HEK293 (cell line): ENCODE measurements around the gene SCAF1.
A peak's percentile ranks its signal among the peaks of the same experiment; 100 is the strongest.

Experiments used
- GLI4 ChIP-seq: fragments of 450-650 bp; formaldehyde crosslinking; IDR thresholded peaks from 2 replicates; pipeline ENCODE4 v1.5.1; 2016; ENCODE audit warnings: missing biosample characterization, missing genetic modification characterization
- KLF8 ChIP-seq: fragments of 450-650 bp; formaldehyde crosslinking; IDR thresholded peaks from 2 replicates; pipeline ENCODE4 v1.5.1; 2016; ENCODE audit warnings: missing biosample characterization, missing genetic modification characterization
- KLF9 ChIP-seq: fragments of 450-650 bp; formaldehyde crosslinking; IDR thresholded peaks from 2 replicates; pipeline ENCODE4 v1.5.1; 2016; ENCODE audit warnings: missing biosample characterization, missing genetic modification characterization, low read depth
- MEIS1 ChIP-seq: sonication (generic); formaldehyde crosslinking; IDR thresholded peaks from 2 replicates; pipeline ENCODE4 v1.8.1; 2022; ENCODE audit warnings: missing genetic modification reagents, mild to moderate bottlenecking, borderline replicate concordance
- RBAK ChIP-seq: fragments of 450-650 bp; formaldehyde crosslinking; IDR thresholded peaks from 2 replicates; pipeline ENCODE4 v1.5.1; 2016; ENCODE audit warnings: missing biosample characterization, missing genetic modification characterization
- TRIM28 ChIP-seq: IDR thresholded peaks from 2 replicates; pipeline ENCODE4 v1.6.1; 2011; ENCODE audit warnings: low read length, control low read depth, borderline replicate concordance
- YY1 ChIP-seq: fragments of 450-650 bp; formaldehyde crosslinking; IDR thresholded peaks from 2 replicates; pipeline ENCODE4 v1.5.1; 2018; ENCODE audit warnings: missing biosample characterization, missing genetic modification characterization
- YY2 ChIP-seq: fragments of 450-650 bp; formaldehyde crosslinking; IDR thresholded peaks from 2 replicates; pipeline ENCODE4 v1.5.1; 2016; ENCODE audit warnings: missing biosample characterization, missing genetic modification characterization
- ZBTB17 ChIP-seq: fragments of 450-650 bp; formaldehyde crosslinking; IDR thresholded peaks from 2 replicates; pipeline ENCODE4 v1.5.1; 2016; ENCODE audit warnings: missing biosample characterization, missing genetic modification characterization
- ZNF10 ChIP-seq: fragments of 450-650 bp; formaldehyde crosslinking; IDR thresholded peaks from 2 replicates; pipeline ENCODE4 v1.5.1; 2017; ENCODE audit warnings: missing biosample characterization, missing genetic modification characterization
- ZNF112 ChIP-seq: fragments of 450-650 bp; formaldehyde crosslinking; IDR thresholded peaks from 2 replicates; pipeline ENCODE4 v1.5.0; 2017; ENCODE audit warnings: missing biosample characterization, missing genetic modification characterization
- ZNF23 ChIP-seq: fragments of 450-650 bp; formaldehyde crosslinking; IDR thresholded peaks from 2 replicates; pipeline ENCODE4 v1.5.1; 2016; ENCODE audit warnings: missing biosample characterization, missing genetic modification characterization, borderline replicate concordance
- ZNF24 ChIP-seq: fragments of 450-650 bp; formaldehyde crosslinking; IDR thresholded peaks from 2 replicates; pipeline ENCODE4 v1.5.1; 2016; ENCODE audit warnings: missing biosample characterization, missing genetic modification characterization
- ZNF335 ChIP-seq: fragments of 450-650 bp; formaldehyde crosslinking; conservative IDR thresholded peaks from 2 replicates; pipeline ENCODE4 v1.5.1; 2016; ENCODE audit warnings: missing biosample characterization, missing genetic modification characterization
- ZNF394 ChIP-seq: fragments of 450-650 bp; formaldehyde crosslinking; IDR thresholded peaks from 2 replicates; pipeline ENCODE4 v1.5.1; 2016; ENCODE audit warnings: missing biosample characterization, missing genetic modification characterization, mild to moderate bottlenecking, moderate library complexity, borderline replicate concordance
- ZNF404 ChIP-seq: fragments of 450-650 bp; formaldehyde crosslinking; IDR thresholded peaks from 2 replicates; pipeline ENCODE4 v1.5.1; 2017; ENCODE audit warnings: missing biosample characterization, missing genetic modification characterization
- ZNF548 ChIP-seq: fragments of 450-650 bp; formaldehyde crosslinking; IDR thresholded peaks from 2 replicates; pipeline ENCODE4 v1.5.1; 2016; ENCODE audit warnings: missing biosample characterization, missing genetic modification characterization
- ZNF571 ChIP-seq: fragments of 450-650 bp; formaldehyde crosslinking; IDR thresholded peaks from 2 replicates; pipeline ENCODE4 v1.5.0; 2017; ENCODE audit warnings: missing biosample characterization, missing genetic modification characterization
- ZNF596 ChIP-seq: fragments of 450-650 bp; IDR thresholded peaks from 2 replicates; pipeline ENCODE4 v1.5.0; 2018; ENCODE audit warnings: missing biosample characterization, mild to moderate bottlenecking, missing genetic modification characterization, moderate library complexity
- ZNF621 ChIP-seq: fragments of 450-650 bp; formaldehyde crosslinking; IDR thresholded peaks from 2 replicates; pipeline ENCODE4 v1.5.1; 2017; ENCODE audit warnings: missing biosample characterization, missing genetic modification characterization
- ZNF626 ChIP-seq: fragments of 450-650 bp; sonication (Bioruptor Pico); formaldehyde crosslinking; IDR thresholded peaks from 2 replicates; pipeline ENCODE4 v1.5.1; 2018; ENCODE audit warnings: missing biosample characterization, missing genetic modification characterization, inconsistent platforms
- ZNF658 ChIP-seq: fragments of 450-650 bp; formaldehyde crosslinking; IDR thresholded peaks from 2 replicates; pipeline ENCODE4; 2016; ENCODE audit warnings: missing biosample characterization, missing genetic modification characterization
- ZNF670 ChIP-seq: fragments of 450-650 bp; formaldehyde crosslinking; IDR thresholded peaks from 2 replicates; pipeline ENCODE4 v1.5.1; 2016; ENCODE audit warnings: missing biosample characterization, missing genetic modification characterization, low read depth
- ZNF777 ChIP-seq: fragments of 450-650 bp; formaldehyde crosslinking; IDR thresholded peaks from 2 replicates; pipeline ENCODE4 v1.5.1; 2017; ENCODE audit warnings: missing biosample characterization, missing genetic modification characterization, borderline replicate concordance
- ZNF791 ChIP-seq: fragments of 450-650 bp; formaldehyde crosslinking; IDR thresholded peaks from 2 replicates; pipeline ENCODE4 v1.5.1; 2016; ENCODE audit warnings: missing biosample characterization, missing genetic modification characterization
- TF ChIP-seq, protein P1 (sequence below): fragments of 450-650 bp; formaldehyde crosslinking; IDR thresholded peaks from 2 replicates; pipeline ENCODE4 v1.5.1; 2016; ENCODE audit warnings: missing biosample characterization, missing genetic modification characterization
- TF ChIP-seq, protein P2 (sequence below): fragments of 450-650 bp; IDR thresholded peaks from 2 replicates; pipeline ENCODE4 v1.5.1; 2018; ENCODE audit warnings: missing biosample characterization, missing genetic modification characterization
- TF ChIP-seq, protein P3 (sequence below): fragments of 450-650 bp; formaldehyde crosslinking; IDR thresholded peaks from 2 replicates; pipeline ENCODE4 v1.5.1; 2016; ENCODE audit warnings: missing biosample characterization, missing genetic modification characterization
- TF ChIP-seq, protein P4 (sequence below): fragments of 450-650 bp; formaldehyde crosslinking; IDR thresholded peaks from 2 replicates; pipeline ENCODE4 v1.5.1; 2016; ENCODE audit warnings: missing biosample characterization, missing genetic modification characterization
- TF ChIP-seq, protein P5 (sequence below): fragments of 450-650 bp; formaldehyde crosslinking; IDR thresholded peaks from 2 replicates; pipeline ENCODE4 v1.5.1; 2016; ENCODE audit warnings: missing biosample characterization, missing genetic modification characterization, borderline replicate concordance
- TF ChIP-seq, protein P6 (sequence below): fragments of 450-650 bp; formaldehyde crosslinking; IDR thresholded peaks from 2 replicates; pipeline ENCODE4 v1.5.1; 2016; ENCODE audit warnings: missing biosample characterization, missing genetic modification characterization
- TF ChIP-seq, protein P7 (sequence below): fragments of 450-650 bp; formaldehyde crosslinking; IDR thresholded peaks from 2 replicates; pipeline ENCODE4 v1.5.1; 2016; ENCODE audit warnings: missing biosample characterization, missing genetic modification characterization

SCAF1 gene

DNA sequence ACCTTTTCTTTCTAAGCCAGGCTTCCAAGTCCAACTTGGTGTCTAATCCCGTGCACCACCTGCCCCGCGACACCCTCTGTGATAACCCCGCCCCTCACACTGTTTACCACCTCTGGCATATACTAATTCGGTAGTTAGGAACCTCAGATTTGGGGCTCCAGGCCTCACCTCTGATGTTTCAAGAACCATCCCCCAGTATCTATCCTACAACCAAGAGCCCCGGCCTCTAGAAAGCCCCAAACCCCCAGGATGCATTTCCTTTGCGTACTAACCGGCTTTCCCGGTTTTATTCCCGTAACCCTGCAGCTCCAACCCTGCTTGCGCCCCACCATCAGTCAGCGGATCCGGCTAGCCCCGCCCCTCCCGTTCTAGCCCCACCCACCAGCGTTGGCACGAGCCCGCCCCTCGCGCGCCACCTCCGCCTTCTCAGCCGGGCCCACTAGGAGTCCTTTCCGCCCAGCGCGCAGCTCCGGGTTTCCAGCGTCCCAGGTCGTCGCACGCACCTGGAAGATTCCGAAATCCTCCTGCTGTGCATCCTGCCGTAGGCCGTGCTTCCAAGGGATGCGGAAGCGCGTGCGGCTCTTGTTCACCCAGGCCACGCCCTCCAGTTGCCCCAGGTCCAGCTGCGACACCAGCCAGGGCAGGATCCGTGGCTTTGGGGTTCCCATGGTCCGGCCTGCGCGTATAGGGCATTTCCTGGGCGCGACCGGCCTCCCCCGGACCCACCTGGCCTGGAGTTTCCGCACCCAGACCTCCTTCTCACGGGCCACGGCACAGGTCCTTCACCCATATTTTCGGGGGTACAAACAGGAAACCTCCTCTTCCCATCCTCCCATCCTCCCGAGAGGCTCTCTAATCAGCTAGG, 22.4 kb downstream of the SCAF1 start (continued):
- TF ChIP-seq, protein P1, sequence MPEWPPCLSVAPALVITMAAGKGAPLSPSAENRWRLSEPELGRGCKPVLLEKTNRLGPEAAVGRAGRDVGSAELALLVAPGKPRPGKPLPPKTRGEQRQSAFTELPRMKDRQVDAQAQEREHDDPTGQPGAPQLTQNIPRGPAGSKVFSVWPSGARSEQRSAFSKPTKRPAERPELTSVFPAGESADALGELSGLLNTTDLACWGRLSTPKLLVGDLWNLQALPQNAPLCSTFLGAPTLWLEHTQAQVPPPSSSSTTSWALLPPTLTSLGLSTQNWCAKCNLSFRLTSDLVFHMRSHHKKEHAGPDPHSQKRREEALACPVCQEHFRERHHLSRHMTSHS (tag by site-specific recombination): no peak
- TF ChIP-seq ZNF791 (tag by site-specific recombination): no peak
- peak; percentile 96 for TF ChIP-seq ZNF10
- TF ChIP-seq ZNF571 (tag by site-specific recombination): no peak
- no peak for TF ChIP-seq ZNF777
- TF ChIP-seq, protein P2, sequence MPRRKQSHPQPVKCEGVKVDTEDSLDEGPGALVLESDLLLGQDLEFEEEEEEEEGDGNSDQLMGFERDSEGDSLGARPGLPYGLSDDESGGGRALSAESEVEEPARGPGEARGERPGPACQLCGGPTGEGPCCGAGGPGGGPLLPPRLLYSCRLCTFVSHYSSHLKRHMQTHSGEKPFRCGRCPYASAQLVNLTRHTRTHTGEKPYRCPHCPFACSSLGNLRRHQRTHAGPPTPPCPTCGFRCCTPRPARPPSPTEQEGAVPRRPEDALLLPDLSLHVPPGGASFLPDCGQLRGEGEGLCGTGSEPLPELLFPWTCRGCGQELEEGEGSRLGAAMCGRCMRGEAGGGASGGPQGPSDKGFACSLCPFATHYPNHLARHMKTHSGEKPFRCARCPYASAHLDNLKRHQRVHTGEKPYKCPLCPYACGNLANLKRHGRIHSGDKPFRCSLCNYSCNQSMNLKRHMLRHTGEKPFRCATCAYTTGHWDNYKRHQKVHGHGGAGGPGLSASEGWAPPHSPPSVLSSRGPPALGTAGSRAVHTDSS: no peak
- TF ChIP-seq ZNF548 (tag by site-specific recombination): no peak
- TF ChIP-seq ZNF670 (tag by site-specific recombination): no peak
- no peak for TF ChIP-seq RBAK (tag by site-specific recombination)
- no peak; the same call in 1 of the 2 replicates for TF ChIP-seq ZNF23 (tag by site-specific recombination)
- no peak for TF ChIP-seq TRIM28
- no peak for TF ChIP-seq YY1 (tag by site-specific recombination)
- peak; percentile 58; the same call in 1 of the 2 replicates for TF ChIP-seq ZBTB17 (tag by site-specific recombination)
- TF ChIP-seq, protein P3, sequence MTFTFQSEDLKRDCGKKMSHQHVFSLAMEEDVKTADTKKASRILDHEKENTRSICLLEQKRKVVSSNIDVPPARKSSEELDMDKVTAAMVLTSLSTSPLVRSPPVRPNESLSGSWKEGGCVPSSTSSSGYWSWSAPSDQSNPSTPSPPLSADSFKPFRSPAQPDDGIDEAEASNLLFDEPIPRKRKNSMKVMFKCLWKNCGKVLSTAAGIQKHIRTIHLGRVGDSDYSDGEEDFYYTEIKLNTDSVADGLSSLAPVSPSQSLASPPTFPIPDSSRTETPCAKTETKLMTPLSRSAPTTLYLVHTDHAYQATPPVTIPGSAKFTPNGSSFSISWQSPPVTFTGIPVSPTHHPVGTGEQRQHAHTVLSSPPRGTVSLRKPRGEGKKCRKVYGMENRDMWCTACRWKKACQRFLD: no peak
- TF ChIP-seq GLI4: no peak
- no peak for TF ChIP-seq ZNF24
- TF ChIP-seq ZNF626 (tag by site-specific recombination): no peak
- TF ChIP-seq, protein P4, sequence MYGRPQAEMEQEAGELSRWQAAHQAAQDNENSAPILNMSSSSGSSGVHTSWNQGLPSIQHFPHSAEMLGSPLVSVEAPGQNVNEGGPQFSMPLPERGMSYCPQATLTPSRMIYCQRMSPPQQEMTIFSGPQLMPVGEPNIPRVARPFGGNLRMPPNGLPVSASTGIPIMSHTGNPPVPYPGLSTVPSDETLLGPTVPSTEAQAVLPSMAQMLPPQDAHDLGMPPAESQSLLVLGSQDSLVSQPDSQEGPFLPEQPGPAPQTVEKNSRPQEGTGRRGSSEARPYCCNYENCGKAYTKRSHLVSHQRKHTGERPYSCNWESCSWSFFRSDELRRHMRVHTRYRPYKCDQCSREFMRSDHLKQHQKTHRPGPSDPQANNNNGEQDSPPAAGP (tag by site-specific recombination): no peak
- no peak for TF ChIP-seq ZNF596 (tag by site-specific recombination)
- TF ChIP-seq ZNF335 (tag by site-specific recombination): peak; percentile 36; the same call in 1 of the 2 replicates
- TF ChIP-seq, protein P5, sequence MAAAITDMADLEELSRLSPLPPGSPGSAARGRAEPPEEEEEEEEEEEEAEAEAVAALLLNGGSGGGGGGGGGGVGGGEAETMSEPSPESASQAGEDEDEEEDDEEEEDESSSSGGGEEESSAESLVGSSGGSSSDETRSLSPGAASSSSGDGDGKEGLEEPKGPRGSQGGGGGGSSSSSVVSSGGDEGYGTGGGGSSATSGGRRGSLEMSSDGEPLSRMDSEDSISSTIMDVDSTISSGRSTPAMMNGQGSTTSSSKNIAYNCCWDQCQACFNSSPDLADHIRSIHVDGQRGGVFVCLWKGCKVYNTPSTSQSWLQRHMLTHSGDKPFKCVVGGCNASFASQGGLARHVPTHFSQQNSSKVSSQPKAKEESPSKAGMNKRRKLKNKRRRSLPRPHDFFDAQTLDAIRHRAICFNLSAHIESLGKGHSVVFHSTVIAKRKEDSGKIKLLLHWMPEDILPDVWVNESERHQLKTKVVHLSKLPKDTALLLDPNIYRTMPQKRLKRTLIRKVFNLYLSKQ: no peak
- no peak for TF ChIP-seq ZNF394 (tag by site-specific recombination)
- TF ChIP-seq ZNF658 (tag by site-specific recombination): no peak
- TF ChIP-seq ZNF404 (tag by site-specific recombination): no peak
- TF ChIP-seq MEIS1 (CRISPR knock-in tag): no peak
- no peak for TF ChIP-seq ZNF621 (tag by site-specific recombination)
- peak; percentile 87 for TF ChIP-seq KLF8
- TF ChIP-seq KLF9 (tag by site-specific recombination): peak; percentile 77
- TF ChIP-seq YY2 (tag by site-specific recombination): no peak
- TF ChIP-seq, protein P6, sequence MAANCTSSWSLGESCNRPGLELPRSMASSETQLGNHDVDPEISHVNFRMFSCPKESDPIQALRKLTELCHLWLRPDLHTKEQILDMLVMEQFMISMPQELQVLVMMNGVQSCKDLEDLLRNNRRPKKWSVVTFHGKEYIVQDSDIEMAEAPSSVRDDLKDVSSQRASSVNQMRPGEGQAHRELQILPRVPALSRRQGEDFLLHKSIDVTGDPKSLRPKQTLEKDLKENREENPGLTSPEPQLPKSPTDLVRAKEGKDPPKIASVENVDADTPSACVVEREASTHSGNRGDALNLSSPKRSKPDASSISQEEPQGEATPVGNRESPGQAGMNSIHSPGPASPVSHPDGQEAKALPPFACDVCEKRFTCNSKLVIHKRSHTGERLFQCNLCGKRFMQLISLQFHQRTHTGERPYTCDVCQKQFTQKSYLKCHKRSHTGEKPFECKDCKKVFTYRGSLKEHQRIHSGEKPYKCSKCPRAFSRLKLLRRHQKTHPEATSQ: no peak
- TF ChIP-seq, protein P7, sequence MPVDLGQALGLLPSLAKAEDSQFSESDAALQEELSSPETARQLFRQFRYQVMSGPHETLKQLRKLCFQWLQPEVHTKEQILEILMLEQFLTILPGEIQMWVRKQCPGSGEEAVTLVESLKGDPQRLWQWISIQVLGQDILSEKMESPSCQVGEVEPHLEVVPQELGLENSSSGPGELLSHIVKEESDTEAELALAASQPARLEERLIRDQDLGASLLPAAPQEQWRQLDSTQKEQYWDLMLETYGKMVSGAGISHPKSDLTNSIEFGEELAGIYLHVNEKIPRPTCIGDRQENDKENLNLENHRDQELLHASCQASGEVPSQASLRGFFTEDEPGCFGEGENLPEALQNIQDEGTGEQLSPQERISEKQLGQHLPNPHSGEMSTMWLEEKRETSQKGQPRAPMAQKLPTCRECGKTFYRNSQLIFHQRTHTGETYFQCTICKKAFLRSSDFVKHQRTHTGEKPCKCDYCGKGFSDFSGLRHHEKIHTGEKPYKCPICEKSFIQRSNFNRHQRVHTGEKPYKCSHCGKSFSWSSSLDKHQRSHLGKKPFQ (tag by site-specific recombination): no peak
- no peak for TF ChIP-seq ZNF112 (tag by site-specific recombination)
